ENCODE measurements around the gene MT1G.

GRCh38 chr16:56635441-56635967, 32.4 kb downstream of the MT1G start:
- no peak for TF ChIP-seq POLR2AphosphoS5 (IDR thresholded peaks at IDR 0.05; ENCODE audit: low read depth, low read length)
- TF ChIP-seq POLR2A (IDR thresholded peaks at IDR 0.05; ENCODE audit: low read depth, low read length) = no peak
- TF ChIP-seq PAX5 (IDR thresholded peaks at IDR 0.05; ENCODE audit: insufficient read depth, low read length, severe bottlenecking) = no peak
- TF ChIP-seq TAF1 (IDR thresholded peaks at IDR 0.05; ENCODE audit: low read depth, low read length) = no peak
- TF ChIP-seq SPI1 (IDR thresholded peaks at IDR 0.05; ENCODE audit: low read depth, low read length) = no peak
